Frontal cortex (tissue), 4 donors: ENCODE data around the gene TGIF2. TPM values are rescaled to one million over a fixed set of nuclear protein-coding genes. Genes with fewer than 3 reads are reported as not detected.
A peak's percentile ranks its signal among the peaks of the same experiment; 100 is the strongest.

Experiments
- DNase-seq, 2 donors: peaks; one replicate each; pipeline ENCODE4 v3.0.0; 2012; ENCODE audit warnings: low spot score in 2 of 2
- FAIRE-seq: peaks from 2 replicates; lab custom pipeline; 2012; peaks lifted over from hg19 to GRCh38; lab: Jason Lieb, UNC
- total RNA-seq: library from RNA; depleted of rRNA; stranded (reverse); fragments of >200 nt; gene quantifications from one replicate; pipeline ENCODE4 v1.2.3, GENCODE V29; 2014
- donor health status: control.
- donor health status: control.
- donor health status: control.

The TGIF2 gene
- 4.9 TPM for total RNA-seq

GRCh38 chr20:36573103-36573797 lies at the start of gene TGIF2:
TGIF2 (plus strand) TSS chr20:36573597; CDS start chr20:36578775, 5,178 bp downstream.
- FAIRE-seq, result no peak

GRCh38 chr20:36525620-36526365 lies 47.6 kb upstream of the TGIF2 start:
- no peak for FAIRE-seq

More at GRCh38 chr20:36573103-36573797, at the start of gene TGIF2:
- peak; percentile 87 for DNase-seq

GRCh38 chr20:36526521-36527011 lies 46.8 kb upstream of the TGIF2 start:
- DNase-seq (no peak), FAIRE-seq (no peak)

More at GRCh38 chr20:36525620-36526365, 47.6 kb upstream of the TGIF2 start:
- DNase-seq, result no peak

GRCh38 chr20:36527331-36528125 lies 45.9 kb upstream of the TGIF2 start:
- FAIRE-seq (no peak), DNase-seq (no peak)

- FAIRE-seq (no peak), DNase-seq (no peak)
Observed at GRCh38 chr20:36528176-36528874, 45.1 kb upstream of the TGIF2 start.

- DNase-seq (no peak), FAIRE-seq (no peak)
Observed at GRCh38 chr20:36528875-36529417, 44.5 kb upstream of the TGIF2 start.

- DNase-seq (no peak), FAIRE-seq (no peak)
Observed at GRCh38 chr20:36532388-36532787, 41.0 kb upstream of the TGIF2 start.

GRCh38 chr20:36532822-36533221 lies 40.6 kb upstream of the TGIF2 start:
- DNase-seq, result no peak
- FAIRE-seq, result no peak

GRCh38 chr20:36538026-36538722 lies 35.2 kb upstream of the TGIF2 start:
- FAIRE-seq (no peak), DNase-seq (no peak)

- DNase-seq (no peak), FAIRE-seq (no peak)
Observed at GRCh38 chr20:36540551-36541211, 32.7 kb upstream of the TGIF2 start.

- FAIRE-seq (no peak), DNase-seq (peak in 1 of 2 donors; percentile 61)
Observed at GRCh38 chr20:36541227-36541767, 32.1 kb upstream of the TGIF2 start, which contains the start of gene MYL9. MYL9 (plus strand) TSS chr20:36541519; CDS start chr20:36544885, 3,366 bp downstream.

GRCh38 chr20:36541768-36542488 lies 31.5 kb upstream of the TGIF2 start:
- no peak for FAIRE-seq

GRCh38 chr20:36542516-36543183 lies 30.7 kb upstream of the TGIF2 start:
- no peak for FAIRE-seq
- DNase-seq, result no peak

More at GRCh38 chr20:36541768-36542488, 31.5 kb upstream of the TGIF2 start:
- no peak for DNase-seq

- DNase-seq (no peak), FAIRE-seq (no peak)
Observed at GRCh38 chr20:36543184-36544133, 29.9 kb upstream of the TGIF2 start.

GRCh38 chr20:36544134-36545018 lies 29.0 kb upstream of the TGIF2 start:
- DNase-seq, result no peak
- FAIRE-seq, result no peak
